H1 (cell line): ENCODE results near the gene RNF31. TPM values are rescaled to one million over a fixed set of nuclear protein-coding genes. Genes with fewer than 3 reads are reported as not detected.

ENCODE experiments used
- CTCF ChIA-PET: fragments of 300-600 bp; sonication (Branson Sonifier 250); formaldehyde crosslinking; loops from one replicate; lab custom pipeline; 2021; ENCODE audit not compliant: partially characterized antibody; lab: Charles Lee
- POLR2A ChIA-PET: fragments of 300-600 bp; sonication (Branson Sonifier 250); formaldehyde crosslinking; loops from one replicate; lab custom pipeline; 2021; ENCODE audit warnings: inconsistent platforms; ENCODE audit not compliant: partially characterized antibody; lab: Charles Lee
- DNase-seq, 2 experiments: peaks; one replicate each; pipeline versions ENCODE4 v3.0.0 to v3.0.0-alpha.2; 2010 to 2022; ENCODE audit warnings: low spot score in 2 of 2, low read depth in 1 of 2, mixed read lengths in 1 of 2
- FAIRE-seq: peaks from 2 replicates; lab custom pipeline; 2011; peaks lifted over from hg19 to GRCh38; lab: Jason Lieb, UNC
- H2AFZ ChIP-seq: 2 replicates; pipeline ENCODE4 v1.8.1; 2012; ENCODE audit warnings: low read length, inconsistent platforms
- H2AK5ac ChIP-seq: 2 replicates; pipeline ENCODE4 v1.6.1; 2013; ENCODE audit warnings: low read depth, low read length
- H2BK120ac ChIP-seq: replicated peaks from 2 replicates; pipeline ENCODE3; 2013; ENCODE audit warnings: low read depth, low read length, inconsistent platforms
- H2BK12ac ChIP-seq: 2 replicates; pipeline ENCODE4 v1.6.1; 2013; ENCODE audit warnings: low read depth, low read length
- H2BK15ac ChIP-seq: 2 replicates; pipeline ENCODE4 v1.6.1; 2013; ENCODE audit warnings: low read length
- H2BK20ac ChIP-seq: 2 replicates; pipeline ENCODE4 v1.6.1; 2013; ENCODE audit warnings: low read length
- H2BK5ac ChIP-seq: 2 replicates; pipeline ENCODE4 v1.6.1; 2013; ENCODE audit warnings: low read depth, low read length
- H3K14ac ChIP-seq: 2 replicates; pipeline ENCODE4 v1.6.1; 2013; ENCODE audit warnings: inconsistent platforms; ENCODE audit not compliant: insufficient read length
- H3K18ac ChIP-seq: 2 replicates; pipeline ENCODE4 v1.6.1; 2013; ENCODE audit warnings: low read length; ENCODE audit errors: extremely low read depth
- H3K23ac ChIP-seq: 2 replicates; pipeline ENCODE4 v1.6.1; 2013; ENCODE audit warnings: inconsistent platforms; ENCODE audit not compliant: insufficient read length
- H3K23me2 ChIP-seq: 2 replicates; pipeline ENCODE4 v1.6.1; 2013; ENCODE audit warnings: low read depth, low read length
- H3K27ac ChIP-seq: 2 replicates; pipeline ENCODE4 v1.6.1; 2011; ENCODE audit warnings: low read depth, low read length, inconsistent platforms
- H3K27me3 ChIP-seq, 4 experiments: replicated peaks in 1 of 4; 1 replicate in 1 of 4; 2 replicates in 3 of 4; pipeline versions ENCODE4 v1.6.1 to v1.8.1; 2011 to 2013; ENCODE audit warnings: low read length in 3 of 4, mild to moderate bottlenecking in 3 of 4, inconsistent platforms in 2 of 4, mixed read lengths in 2 of 4, moderate library complexity in 1 of 4; ENCODE audit not compliant: control insufficient read depth in 3 of 4, insufficient read depth in 3 of 4; ENCODE audit errors: extremely low read depth in 1 of 4
- H3K36me3 ChIP-seq, 4 experiments: 2 replicates each; pipeline versions ENCODE4 v1.6.1 to v1.8.1; 2011 to 2013; ENCODE audit warnings: mild to moderate bottlenecking in 4 of 4, low read length in 3 of 4, moderate library complexity in 2 of 4, control low read depth in 1 of 4, inconsistent platforms in 1 of 4; ENCODE audit not compliant: insufficient read depth in 4 of 4, control insufficient read depth in 2 of 4
- H3K4ac ChIP-seq: replicated peaks from 2 replicates; pipeline ENCODE3; 2013; ENCODE audit warnings: low read length, low read depth, mixed read lengths, inconsistent platforms; ENCODE audit not compliant: insufficient read length
- H3K4me1 ChIP-seq, 4 experiments: replicated peaks in 1 of 4; 1 replicate in 1 of 4; 2 replicates in 3 of 4; pipeline versions ENCODE4 v1.6.1 to v1.8.1; 2011 to 2013; ENCODE audit warnings: low read length in 3 of 4, inconsistent platforms in 2 of 4, mixed read lengths in 1 of 4; ENCODE audit not compliant: insufficient read depth in 4 of 4, control insufficient read depth in 3 of 4
- H3K4me2 ChIP-seq, 2 experiments: 2 replicates each; pipeline versions ENCODE4 v1.6.1 to v1.8.1; 2011 to 2013; ENCODE audit warnings: low read depth in 2 of 2, low read length in 2 of 2, control low read depth in 1 of 2, inconsistent platforms in 1 of 2, mild to moderate bottlenecking in 1 of 2; ENCODE audit not compliant: insufficient read depth in 1 of 2
- H3K4me3 ChIP-seq, 4 experiments: fragments of 200-600, 300-600 bp in 1 of 4; sonication (generic), shearing (Covaris generic), sonication (Bioruptor Twin) in 1 of 4; 2 replicates each; pipeline versions ENCODE4 v1.5.1 to v1.8.1; 2011 to 2016; ENCODE audit warnings: low read length in 4 of 4, low read depth in 3 of 4, control low read depth in 2 of 4, inconsistent platforms in 2 of 4, mild to moderate bottlenecking in 2 of 4, mixed read lengths in 1 of 4, moderate library complexity in 1 of 4; ENCODE audit not compliant: insufficient read depth in 2 of 4; ENCODE audit errors: extremely low read depth in 1 of 4
- H3K56ac ChIP-seq: replicated peaks from 2 replicates; pipeline ENCODE3; 2013; ENCODE audit warnings: low read depth, mild to moderate bottlenecking, mixed read lengths, low read length, inconsistent platforms; ENCODE audit not compliant: insufficient read length
- H3K79me1 ChIP-seq: 2 replicates; pipeline ENCODE4 v1.6.1; 2013; ENCODE audit warnings: low read depth, low read length, control low read depth
- H3K79me2 ChIP-seq, 2 experiments: 2 replicates each; pipeline versions ENCODE4 v1.6.1 to v1.8.1; 2012 to 2013; ENCODE audit warnings: low read length in 2 of 2, mild to moderate bottlenecking in 2 of 2, inconsistent platforms in 1 of 2; ENCODE audit not compliant: insufficient read depth in 2 of 2, control insufficient read depth in 1 of 2
- H3K9ac ChIP-seq, 4 experiments: replicated peaks in 1 of 4; 1 replicate in 1 of 4; 2 replicates in 3 of 4; pipeline versions ENCODE4 v1.6.1 to v1.8.1; 2011 to 2013; ENCODE audit warnings: low read depth in 3 of 4, low read length in 3 of 4, control low read depth in 2 of 4, mild to moderate bottlenecking in 2 of 4, moderate library complexity in 2 of 4, inconsistent platforms in 1 of 4; ENCODE audit errors: extremely low read depth in 1 of 4
- H3K9me3 ChIP-seq, 2 experiments: 2 replicates each; pipeline versions ENCODE4 v1.6.1 to v1.8.1; 2012 to 2013; ENCODE audit warnings: mild to moderate bottlenecking in 2 of 2, moderate library complexity in 2 of 2, control low read depth in 1 of 2, inconsistent platforms in 1 of 2, low read depth in 1 of 2, low read length in 1 of 2, mixed read lengths in 1 of 2; ENCODE audit not compliant: insufficient read depth in 2 of 2
- H4K20me1 ChIP-seq, 2 experiments: replicated peaks in 1 of 2; 2 replicates each; pipeline versions ENCODE3 to v1.8.1; 2011 to 2013; ENCODE audit warnings: inconsistent platforms in 2 of 2, low read length in 2 of 2, mild to moderate bottlenecking in 1 of 2; ENCODE audit not compliant: insufficient read depth in 2 of 2, control insufficient read depth in 1 of 2
- H4K5ac ChIP-seq: 2 replicates; pipeline ENCODE4 v1.6.1; 2013; ENCODE audit warnings: low read length, low read depth, mixed read lengths, inconsistent platforms; ENCODE audit not compliant: insufficient read length
- H4K8ac ChIP-seq: 2 replicates; pipeline ENCODE4 v1.8.0; 2013; ENCODE audit warnings: mild to moderate bottlenecking, moderate library complexity, low read length, inconsistent platforms; ENCODE audit not compliant: insufficient read depth; ENCODE audit errors: extremely low read depth
- H4K91ac ChIP-seq: replicated peaks from 2 replicates; pipeline ENCODE3; 2013; ENCODE audit warnings: low read length, mixed read lengths, inconsistent platforms; ENCODE audit not compliant: insufficient read length
- CEBPB ChIP-seq: IDR thresholded peaks from 2 replicates; pipeline ENCODE4 v1.6.1; 2012; ENCODE audit warnings: low read depth, low read length
- EGR1 ChIP-seq: IDR thresholded peaks from 2 replicates; pipeline ENCODE4 v1.6.1; 2011; ENCODE audit warnings: low read depth, low read length, borderline replicate concordance
- KDM1A ChIP-seq: fragments of 200-600, 300-600 bp; sonication (generic); IDR thresholded peaks from 2 replicates; pipeline ENCODE4 v1.7.1; 2016; ENCODE audit warnings: mild to moderate bottlenecking, low read length, borderline replicate concordance
- NANOG ChIP-seq: IDR thresholded peaks from 2 replicates; pipeline ENCODE4 v1.6.1; 2011; ENCODE audit warnings: low read length, low read depth, mild to moderate bottlenecking, inconsistent platforms; ENCODE audit not compliant: insufficient read depth, poor library complexity, severe bottlenecking
- SAP30 ChIP-seq: fragments of 300-600 bp; sonication (generic); IDR thresholded peaks from 2 replicates; pipeline ENCODE4 v1.7.1; 2012; ENCODE audit warnings: low read length, moderate library complexity, mild to moderate bottlenecking, inconsistent platforms; ENCODE audit not compliant: insufficient read depth, insufficient replicate concordance
- TAF1 ChIP-seq: IDR thresholded peaks from 2 replicates; pipeline ENCODE4 v1.6.1; 2011; ENCODE audit warnings: mild to moderate bottlenecking, low read depth, low read length
- WGBS, 2 experiments: shearing (Covaris generic) in 1 of 2; methylation state at CpG; one replicate each; pipeline versions ENCODE4 v1.1.6 to v1.1.7; 2013 to 2015; ENCODE audit warnings: low lambda C conversion rate in 2 of 2, mixed read lengths in 2 of 2, inconsistent platforms in 1 of 2, low coverage in 1 of 2, missing lambda C conversion rate in 1 of 2; ENCODE audit not compliant: insufficient replicate concordance in 2 of 2, insufficient coverage in 1 of 2, insufficient read length in 1 of 2; ENCODE audit errors: extremely low coverage in 1 of 2, missing lambda C conversion rate in 1 of 2; 5-methylcytosine and 5-hydroxymethylcytosine counted together
- polyA plus RNA-seq, 7 experiments: library from polyadenylated mRNA; depleted of rRNA in 3 of 7; stranded (reverse) in 5 of 7; unstranded in 2 of 7; fragments of >200 nt in 5 of 7; fragments of 200-250 nt in 2 of 7; gene quantifications; 1 replicate in 5 of 7; 2 replicates in 1 of 7; 4 replicates in 1 of 7; pipeline versions ENCODE4 v1.2.1 to v1.2.3, GENCODE V29; 2011 to 2013; ENCODE audit warnings: missing spikeins in 2 of 7, mixed read lengths in 2 of 7
- total RNA-seq: library from RNA; stranded (reverse); fragmentation: NEBNext Ultra II Directional; extraction: Animal tissue kit (Norgen Biotek cat#: 25700); gene quantifications from 2 replicates; pipeline ENCODE4 v1.2.1, GENCODE V29; 2021

Gene RNF31
- total and polyA plus RNA-seq, 2 of the 8 experiments (the other 6 are each of a cell fraction or from before 2014, with no cell fraction given): 17.5 to 72.0 TPM

GRCh38 chr14:24157331-24157730 is 10.0 kb downstream of the RNF31 start:
- no peak overlapping the region for H3K9ac ChIP-seq
- no peak overlapping the region for H3K18ac ChIP-seq
- H3K14ac ChIP-seq: no peak overlapping the region
- no peak overlapping the region for H2AK5ac ChIP-seq
- H4K5ac ChIP-seq: no peak overlapping the region
- no peak overlapping the region for H2BK12ac ChIP-seq
- H3K4me1 ChIP-seq: peaks cover 0 to 10% (median 2%) of the 10 kb centered on the region in 4 experiments; a peak in 3 of 7 replicates
- H4K20me1 ChIP-seq: peaks cover 2 to 13% of the 10 kb centered on the region in 2 experiments
- CTCF ChIA-PET: interaction anchor here (0.6 to 1.5 kb wide), 3 partner anchors 9 to 49 kb away, joined by 3 to 5 read pairs (median 3); partner anchors contain the start of gene RNF31
- H4K8ac ChIP-seq: no peak overlapping the region
- no peak overlapping the region for H2BK120ac ChIP-seq
- H3K27ac ChIP-seq: no peak overlapping the region
- H3K4me3 ChIP-seq: no peak overlapping the region
- no peak overlapping the region for H2BK20ac ChIP-seq
- POLR2A ChIA-PET: interaction anchor here (0.5 to 2.9 kb wide), 5 partner anchors 20 to 64 kb away, joined by 3 to 9 read pairs (median 4); no protein-coding TSS in a partner anchor
- no peak overlapping the region for H2BK5ac ChIP-seq
- 0 out of 2 replicates have a peak, but pooled peaks cover 2% of the 10 kb centered on the region for H3K23me2 ChIP-seq
- H4K91ac ChIP-seq: no peak overlapping the region
- H3K79me1 ChIP-seq: no peaks in the 10 kb centered on the region
- H3K9me3 ChIP-seq: no peaks in the 10 kb centered on the region
- no peak overlapping the region for H2AFZ ChIP-seq
- peaks cover 26 to 48% (median 40%) of the 10 kb centered on the region in 4 experiments for H3K36me3 ChIP-seq
- H3K56ac ChIP-seq: no peak overlapping the region
- no peak for FAIRE-seq
- H2BK15ac ChIP-seq: no peak overlapping the region
- no peaks in the 10 kb centered on the region; a peak in 1 of 7 replicates for H3K27me3 ChIP-seq
- no peaks in the 10 kb centered on the region for H3K79me2 ChIP-seq
- WGBS, 2 experiments: 93% methylated on average over 12 of the region's 12 CpGs; no CpG with 5 or more reads in 1 of the 2 experiments
- H3K4me2 ChIP-seq: no peak overlapping the region
- H3K23ac ChIP-seq: no peak overlapping the region
- DNase-seq: no peak
- no peak overlapping the region for H3K4ac ChIP-seq
- TF ChIP-seq TAF1: no peak
- TF ChIP-seq CEBPB: no peak
- TF ChIP-seq SAP30: no peak
- no peak for TF ChIP-seq KDM1A
- no peak for TF ChIP-seq NANOG
- TF ChIP-seq EGR1: no peak
